IMR-90 (cell line): Measurements from ENCODE around the gene ASTN2. TPM values are rescaled to one million over a fixed set of nuclear protein-coding genes. Genes with fewer than 3 reads are reported as not detected.

Experiments
- ATAC-seq: fragments of 200-7000 bp; cut with Tn5 transposase; 2 replicates; pipeline ENCODE4 v1.9.1; 2020; ENCODE audit warnings: low read depth, mild to moderate bottlenecking, moderate library complexity
- BruUV-seq: library from RNA; stranded (reverse); fragments of 400-500 nt; replicated peaks from 2 replicates; lab custom pipeline; 2021; lab: Mats Ljungman, UMichigan
- CTCF ChIA-PET: fragments of 300-600 bp; formaldehyde crosslinking; extraction: SDS; loops from one replicate; lab custom pipeline; 2021; ENCODE audit warnings: antibody characterized with exemption; lab: Yijun Ruan, JAX
- POLR2A ChIA-PET: fragments of 300-600 bp; sonication (Branson Sonifier 250); formaldehyde crosslinking; loops from one replicate; lab custom pipeline; 2022; ENCODE audit warnings: antibody characterized with exemption; ENCODE audit not compliant: unreplicated experiment; lab: Charles Lee
- DNase-seq: peaks from one replicate; pipeline ENCODE4 v3.0.0; 2013
- H2AFZ ChIP-seq: replicated peaks from 2 replicates; pipeline ENCODE3; 2013; ENCODE audit warnings: low read length, mild to moderate bottlenecking; ENCODE audit not compliant: poor library complexity
- H2AK5ac ChIP-seq: 2 replicates; pipeline ENCODE4 v1.6.1; 2013; ENCODE audit warnings: low read depth, low read length, inconsistent platforms
- H2AK9ac ChIP-seq: replicated peaks from 2 replicates; pipeline ENCODE3; 2013; ENCODE audit warnings: mild to moderate bottlenecking, low read depth, low read length, moderate library complexity; ENCODE audit not compliant: poor library complexity
- H2BK120ac ChIP-seq: 2 replicates; pipeline ENCODE4 v1.6.1; 2013; ENCODE audit warnings: low read depth, low read length, inconsistent platforms
- H2BK15ac ChIP-seq: 3 replicates; pipeline ENCODE4 v1.6.1; 2013; ENCODE audit warnings: low read depth, low read length, inconsistent platforms
- H2BK20ac ChIP-seq: 2 replicates; pipeline ENCODE4 v1.6.1; 2013; ENCODE audit warnings: low read depth, mild to moderate bottlenecking, inconsistent platforms, low read length, moderate library complexity
- H2BK5ac ChIP-seq: 2 replicates; pipeline ENCODE4 v1.6.1; 2013; ENCODE audit warnings: mild to moderate bottlenecking, low read depth, low read length, inconsistent platforms; ENCODE audit not compliant: poor library complexity, severe bottlenecking
- H3K14ac ChIP-seq: replicated peaks from 2 replicates; pipeline ENCODE4 v1.6.1; 2013; ENCODE audit warnings: low read depth, low read length, inconsistent platforms
- H3K18ac ChIP-seq: 2 replicates; pipeline ENCODE4 v1.6.1; 2013; ENCODE audit warnings: low read depth, low read length, control low read depth
- H3K23ac ChIP-seq: 2 replicates; pipeline ENCODE4 v1.6.1; 2013; ENCODE audit warnings: low read depth, low read length, inconsistent platforms
- H3K27ac ChIP-seq: 2 replicates; pipeline ENCODE4 v1.5.1; 2013; ENCODE audit warnings: mild to moderate bottlenecking, control low read depth, low read length; ENCODE audit not compliant: insufficient read depth
- H3K27me3 ChIP-seq: 2 replicates; pipeline ENCODE4 v1.6.1; 2013; ENCODE audit warnings: low read length; ENCODE audit not compliant: control insufficient read depth, insufficient read depth
- H3K36me3 ChIP-seq: 2 replicates; pipeline ENCODE4 v1.6.1; 2013; ENCODE audit warnings: low read length, mixed read lengths; ENCODE audit not compliant: control insufficient read depth, insufficient read depth
- H3K4ac ChIP-seq: 2 replicates; pipeline ENCODE4 v1.6.1; 2013; ENCODE audit warnings: low read depth, low read length, inconsistent platforms
- H3K4me1 ChIP-seq: 2 replicates; pipeline ENCODE4 v1.6.1; 2013; ENCODE audit warnings: low read length, mixed read lengths; ENCODE audit not compliant: control insufficient read depth, insufficient read depth
- H3K4me2 ChIP-seq: 2 replicates; pipeline ENCODE4 v1.6.1; 2013; ENCODE audit warnings: low read depth, mild to moderate bottlenecking, control low read depth, low read length, moderate library complexity
- H3K4me3 ChIP-seq: 2 replicates; pipeline ENCODE4 v1.5.1; 2013; ENCODE audit warnings: low read depth, mild to moderate bottlenecking, control low read depth, low read length, moderate library complexity; ENCODE audit not compliant: insufficient read depth
- H3K56ac ChIP-seq: 2 replicates; pipeline ENCODE4 v1.6.1; 2013; ENCODE audit warnings: low read length, inconsistent platforms; ENCODE audit not compliant: insufficient read depth; ENCODE audit errors: extremely low read depth
- H3K79me1 ChIP-seq, 2 experiments: 2 replicates each; pipeline ENCODE4 v1.6.1; 2013; ENCODE audit warnings: low read length in 2 of 2, inconsistent platforms in 1 of 2, low read depth in 1 of 2
- H3K9ac ChIP-seq: 2 replicates; pipeline ENCODE4 v1.6.1; 2013; ENCODE audit warnings: low read depth, low read length, control low read depth
- H3K9me1 ChIP-seq: 2 replicates; pipeline ENCODE4 v1.6.1; 2013; ENCODE audit warnings: low read length, inconsistent platforms; ENCODE audit not compliant: insufficient read depth
- H3K9me3 ChIP-seq: 2 replicates; pipeline ENCODE4 v1.6.1; 2013; ENCODE audit warnings: low read length; ENCODE audit not compliant: control insufficient read depth, insufficient read depth
- H4K20me1 ChIP-seq: 2 replicates; pipeline ENCODE4 v1.6.1; 2013; ENCODE audit warnings: low read length, inconsistent platforms; ENCODE audit not compliant: insufficient read depth
- H4K5ac ChIP-seq: 2 replicates; pipeline ENCODE4 v1.6.1; 2013; ENCODE audit warnings: mild to moderate bottlenecking, low read depth, low read length, control low read depth
- H4K8ac ChIP-seq, 2 experiments: 2 replicates each; pipeline ENCODE4 v1.6.1; 2013; ENCODE audit warnings: low read depth in 2 of 2, low read length in 2 of 2, control low read depth in 1 of 2, inconsistent platforms in 1 of 2
- H4K91ac ChIP-seq: 2 replicates; pipeline ENCODE4 v1.6.1; 2013; ENCODE audit warnings: low read depth, low read length, inconsistent platforms; ENCODE audit not compliant: insufficient read depth
- BHLHE40 ChIP-seq: fragments of 150-350 bp; IDR thresholded peaks from 2 replicates; pipeline ENCODE4 v1.6.1; 2016; ENCODE audit warnings: mild to moderate bottlenecking, low read depth, low read length
- CEBPB ChIP-seq: IDR thresholded peaks from 2 replicates; pipeline ENCODE4 v1.6.1; 2012; ENCODE audit warnings: low read depth, low read length, improper control_type of control experiment
- CHD1 ChIP-seq: IDR thresholded peaks from 2 replicates; pipeline ENCODE4 v1.6.1; 2012; ENCODE audit warnings: low read depth, low read length, improper control_type of control experiment
- CTCF ChIP-seq: conservative IDR thresholded peaks from 2 replicates; pipeline ENCODE4 v1.5.1; 2012; ENCODE audit warnings: mild to moderate bottlenecking, low read depth, low read length, improper control_type of control experiment
- FOS ChIP-seq: fragments of 150-350 bp; IDR thresholded peaks from 2 replicates; pipeline ENCODE4 v1.6.1; 2016; ENCODE audit warnings: low read depth, low read length
- MAFK ChIP-seq: IDR thresholded peaks from 2 replicates; pipeline ENCODE4 v1.6.1; 2012; ENCODE audit warnings: low read depth, low read length, improper control_type of control experiment
- MAZ ChIP-seq: IDR thresholded peaks from 2 replicates; pipeline ENCODE4 v1.6.1; 2012; ENCODE audit warnings: low read depth, mild to moderate bottlenecking, low read length, improper control_type of control experiment, moderate library complexity, borderline replicate concordance
- MXI1 ChIP-seq: IDR thresholded peaks from 2 replicates; pipeline ENCODE4 v1.6.1; 2012; ENCODE audit warnings: low read depth, mild to moderate bottlenecking, low read length, moderate library complexity, borderline replicate concordance
- NFE2L2 ChIP-seq: fragments of 150-350 bp; IDR thresholded peaks from 2 replicates; pipeline ENCODE4 v1.6.1; 2016; ENCODE audit warnings: low read depth, mild to moderate bottlenecking, low read length
- POLR2A ChIP-seq: IDR thresholded peaks from 2 replicates; pipeline ENCODE4 v1.6.1; 2012; ENCODE audit warnings: mild to moderate bottlenecking, low read depth, low read length
- RAD21 ChIP-seq: IDR thresholded peaks from 2 replicates; pipeline ENCODE4 v1.6.1; 2012; ENCODE audit warnings: low read length, improper control_type of control experiment
- RCOR1 ChIP-seq: IDR thresholded peaks from 2 replicates; pipeline ENCODE4 v1.6.1; 2012; ENCODE audit warnings: mild to moderate bottlenecking, low read length, improper control_type of control experiment; ENCODE audit not compliant: insufficient replicate concordance
- RFX5 ChIP-seq: IDR thresholded peaks from 2 replicates; pipeline ENCODE4 v1.8.0; 2012; ENCODE audit warnings: low read depth, mild to moderate bottlenecking, low read length, moderate library complexity
- SMC3 ChIP-seq: fragments of 150-350 bp; IDR thresholded peaks from 2 replicates; pipeline ENCODE4 v1.6.1; 2016; ENCODE audit warnings: low read depth, mild to moderate bottlenecking, antibody characterized with exemption, low read length, moderate library complexity
- USF2 ChIP-seq: fragments of 150-350 bp; IDR thresholded peaks from 2 replicates; pipeline ENCODE4 v1.6.1; 2017; ENCODE audit warnings: mild to moderate bottlenecking, antibody characterized with exemption, low read length, low read depth
- WGBS, 2 experiments: methylation state at CpG; one replicate each; pipeline versions ENCODE4 v1.1.5 to v1.1.7; 2013; ENCODE audit warnings: missing lambda C conversion rate in 2 of 2; ENCODE audit not compliant: insufficient read length in 1 of 2; ENCODE audit errors: extremely low coverage in 2 of 2; 5-methylcytosine and 5-hydroxymethylcytosine counted together
- dilution Hi-C: fragments of 300-500 bp; cut with HindIII; formaldehyde crosslinking; loops from one replicate; pipeline ENCODE4 v1.14.3; 2018; ENCODE audit warnings: low sequenced_read_pairs; ENCODE audit not compliant: unreplicated experiment
- in situ Hi-C: fragments of 300-500 bp; cut with MboI; formaldehyde crosslinking; loops from 3 replicates; pipeline ENCODE4 v1.14.3; 2019; ENCODE audit warnings: low sequenced_read_pairs, inconsistent platforms, mixed read lengths
- intact Hi-C: fragments of 100-400 bp; cut with micrococcal nuclease; formaldehyde crosslinking; loops from 2 replicates; pipeline ENCODE4 v1.10.0; 2022
- polyA plus RNA-seq, 3 experiments: library from polyadenylated mRNA; depleted of rRNA; stranded (reverse); fragments of >200 nt; gene quantifications; 2 replicates each; pipeline ENCODE4 v1.2.3, GENCODE V29; 2012; ENCODE audit warnings: low replicate concordance in 1 of 3
- total RNA-seq: library from RNA; depleted of rRNA; stranded (reverse); fragments of >200 nt; gene quantifications from 2 replicates; pipeline ENCODE4 v1.2.3, GENCODE V29; 2012
- TF ChIP-seq, protein P1 (sequence below): fragments of 150-350 bp; IDR thresholded peaks from 2 replicates; pipeline ENCODE4 v1.6.1; 2016; ENCODE audit warnings: low read depth, mild to moderate bottlenecking, low read length, moderate library complexity, borderline replicate concordance

Gene ASTN2
- total and polyA plus RNA-seq, 2 of the 4 experiments (the other 2 are of a cell fraction): 3.8 to 6.8 TPM

DNA sequence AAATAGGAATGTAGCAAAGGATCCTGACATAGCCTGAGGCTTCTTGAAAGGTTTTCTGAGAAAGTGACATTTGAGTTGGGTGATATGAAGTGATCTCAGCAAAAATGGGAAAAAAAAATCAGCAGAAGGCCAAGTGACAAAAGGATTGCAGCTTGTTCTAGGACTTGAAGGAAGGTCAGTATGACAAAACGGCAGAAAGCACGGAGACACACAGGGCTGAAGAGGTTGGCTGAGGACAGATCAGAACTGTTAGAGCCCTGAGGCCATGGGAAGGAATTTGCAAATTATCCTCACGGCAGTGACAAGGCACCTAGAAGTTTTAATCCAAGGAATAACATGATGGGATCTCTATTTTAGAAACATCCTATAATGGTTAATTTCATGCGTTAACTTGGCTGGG is 696.7 kb downstream of the ASTN2 start:
- ATAC-seq (no peak), DNase-seq (no peak)
- ChIA-PET CTCF (no interaction called here), POLR2A (no interaction called here)
- Histone ChIP-seq H3K9me3 (no peaks in the 10 kb centered on the region), H3K14ac (no peak overlapping the region), H2BK15ac (no peak overlapping the region), H4K5ac (no peak overlapping the region), H2AFZ (no peak overlapping the region), H2BK120ac (no peak overlapping the region), H3K4me1 (no peaks in the 10 kb centered on the region), H2BK20ac (no peak overlapping the region), H3K18ac (no peak overlapping the region), H3K36me3 (no peaks in the 10 kb centered on the region), H2AK9ac (no peak overlapping the region), H4K8ac (no peak overlapping the region), H4K20me1 (no peaks in the 10 kb centered on the region), H3K79me1 (no peaks in the 10 kb centered on the region), H3K27ac (no peak overlapping the region), H3K4me3 (no peak overlapping the region), H3K4me2 (no peak overlapping the region), H3K9me1 (no peaks in the 10 kb centered on the region), H2AK5ac (no peak overlapping the region), H3K4ac (no peak overlapping the region), H4K91ac (no peak overlapping the region), H3K56ac (no peak overlapping the region), H3K23ac (no peak overlapping the region), H3K9ac (no peak overlapping the region), H3K27me3 (0 out of 2 replicates have a peak, but pooled peaks cover 4% of the 10 kb centered on the region), H2BK5ac (no peak overlapping the region)
- intact Hi-C loops: no loop called here
- TF ChIP-seq RCOR1: no peak
- no peak for TF ChIP-seq NFE2L2
- no peak for TF ChIP-seq MXI1
- no peak for TF ChIP-seq MAZ
- no peak for TF ChIP-seq RAD21
- no peak for TF ChIP-seq SMC3
- no peak for TF ChIP-seq MAFK
- no peak for TF ChIP-seq CTCF
- TF ChIP-seq USF2: no peak
- TF ChIP-seq POLR2A: no peak
- TF ChIP-seq CHD1: no peak
- no peak for TF ChIP-seq BHLHE40
- TF ChIP-seq RFX5: no peak
- TF ChIP-seq FOS: no peak
- TF ChIP-seq, protein P1, sequence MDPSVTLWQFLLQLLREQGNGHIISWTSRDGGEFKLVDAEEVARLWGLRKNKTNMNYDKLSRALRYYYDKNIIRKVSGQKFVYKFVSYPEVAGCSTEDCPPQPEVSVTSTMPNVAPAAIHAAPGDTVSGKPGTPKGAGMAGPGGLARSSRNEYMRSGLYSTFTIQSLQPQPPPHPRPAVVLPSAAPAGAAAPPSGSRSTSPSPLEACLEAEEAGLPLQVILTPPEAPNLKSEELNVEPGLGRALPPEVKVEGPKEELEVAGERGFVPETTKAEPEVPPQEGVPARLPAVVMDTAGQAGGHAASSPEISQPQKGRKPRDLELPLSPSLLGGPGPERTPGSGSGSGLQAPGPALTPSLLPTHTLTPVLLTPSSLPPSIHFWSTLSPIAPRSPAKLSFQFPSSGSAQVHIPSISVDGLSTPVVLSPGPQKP: no peak
- TF ChIP-seq CEBPB: no peak
- in situ Hi-C loops: no loop called here
- no CpG with 5 or more reads among the region's 4 CpGs for WGBS, 2 experiments
- dilution Hi-C loops: no loop called here
- BruUV-seq: no TSS peak
